Fibroblast of pulmonary artery (primary cell): ENCODE results near the gene ATXN1.
A peak's percentile ranks its signal among the peaks of the same experiment; 100 is the strongest.

Source experiments
- DNase-seq: peaks from one replicate; pipeline ENCODE4 v3.0.0-alpha.2; 2010; ENCODE audit warnings: low read depth
- H3K4me3 ChIP-seq: replicated peaks from 2 replicates; pipeline ENCODE4 v1.5.1; 2011; ENCODE audit warnings: low read depth, mild to moderate bottlenecking, control low read depth, low read length, moderate library complexity
- TF ChIP-seq, protein P1 (sequence below): IDR thresholded peaks from 2 replicates; pipeline ENCODE4 v1.5.1; 2011; ENCODE audit warnings: mild to moderate bottlenecking, control low read depth, low read length, inconsistent platforms; ENCODE audit errors: missing control alignments

Gene ATXN1

DNA sequence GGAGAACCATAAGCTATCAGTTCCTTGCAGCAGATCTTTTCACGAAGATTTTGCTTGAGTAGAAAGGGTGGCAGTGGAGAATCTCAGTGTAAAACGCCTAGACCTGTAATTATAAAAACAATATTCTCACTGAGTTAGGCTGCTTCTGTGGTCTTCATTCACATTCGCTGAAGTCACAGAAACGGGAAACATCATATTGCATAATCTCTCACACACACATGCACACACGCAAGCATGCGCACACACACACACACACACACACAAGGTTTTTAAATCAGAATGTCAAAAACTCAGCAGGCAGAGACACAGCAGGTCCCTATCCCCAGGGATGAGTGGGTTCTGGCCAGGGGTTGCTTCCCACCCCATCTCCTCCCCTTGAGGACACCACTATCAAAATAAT is 175.5 kb downstream of the ATXN1 start:
- TF ChIP-seq, protein P1, sequence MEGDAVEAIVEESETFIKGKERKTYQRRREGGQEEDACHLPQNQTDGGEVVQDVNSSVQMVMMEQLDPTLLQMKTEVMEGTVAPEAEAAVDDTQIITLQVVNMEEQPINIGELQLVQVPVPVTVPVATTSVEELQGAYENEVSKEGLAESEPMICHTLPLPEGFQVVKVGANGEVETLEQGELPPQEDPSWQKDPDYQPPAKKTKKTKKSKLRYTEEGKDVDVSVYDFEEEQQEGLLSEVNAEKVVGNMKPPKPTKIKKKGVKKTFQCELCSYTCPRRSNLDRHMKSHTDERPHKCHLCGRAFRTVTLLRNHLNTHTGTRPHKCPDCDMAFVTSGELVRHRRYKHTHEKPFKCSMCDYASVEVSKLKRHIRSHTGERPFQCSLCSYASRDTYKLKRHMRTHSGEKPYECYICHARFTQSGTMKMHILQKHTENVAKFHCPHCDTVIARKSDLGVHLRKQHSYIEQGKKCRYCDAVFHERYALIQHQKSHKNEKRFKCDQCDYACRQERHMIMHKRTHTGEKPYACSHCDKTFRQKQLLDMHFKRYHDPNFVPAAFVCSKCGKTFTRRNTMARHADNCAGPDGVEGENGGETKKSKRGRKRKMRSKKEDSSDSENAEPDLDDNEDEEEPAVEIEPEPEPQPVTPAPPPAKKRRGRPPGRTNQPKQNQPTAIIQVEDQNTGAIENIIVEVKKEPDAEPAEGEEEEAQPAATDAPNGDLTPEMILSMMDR = no peak
- peak; percentile 10 for DNase-seq
- H3K4me3 ChIP-seq = no peak overlapping the region

DNA sequence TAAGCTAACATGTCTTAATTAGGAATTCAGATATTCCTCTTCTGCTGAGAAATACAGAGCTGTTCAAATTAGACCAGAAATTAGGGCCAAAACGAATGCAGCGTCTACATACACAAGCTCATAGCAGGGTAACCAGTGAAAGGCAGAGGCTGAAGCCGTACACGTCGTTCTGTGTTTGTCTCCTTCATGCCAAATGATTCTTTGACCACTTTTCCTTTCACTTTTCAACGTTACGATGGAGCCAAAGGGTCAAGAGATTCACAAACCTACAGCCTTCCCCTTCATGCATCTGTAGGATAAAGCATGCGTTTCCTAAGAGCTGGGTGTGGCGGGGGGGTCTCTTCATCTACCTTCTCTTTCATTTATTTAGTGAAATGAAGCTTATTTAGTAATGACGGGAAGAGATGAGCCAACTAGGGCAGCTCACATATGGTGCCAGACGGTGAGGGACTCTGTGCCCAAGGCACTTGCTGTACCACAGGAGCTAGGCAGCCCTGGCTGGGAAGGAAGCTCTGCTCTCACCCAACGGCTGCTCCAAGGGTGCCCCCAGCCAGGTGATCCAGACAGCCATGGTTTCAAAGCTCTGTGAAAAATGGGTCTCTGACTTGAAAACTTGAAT is 178.0 kb downstream of the ATXN1 start:
- no peak for DNase-seq
- TF ChIP-seq, protein P1 = no peak
- H3K4me3 ChIP-seq = no peak overlapping the region

DNA sequence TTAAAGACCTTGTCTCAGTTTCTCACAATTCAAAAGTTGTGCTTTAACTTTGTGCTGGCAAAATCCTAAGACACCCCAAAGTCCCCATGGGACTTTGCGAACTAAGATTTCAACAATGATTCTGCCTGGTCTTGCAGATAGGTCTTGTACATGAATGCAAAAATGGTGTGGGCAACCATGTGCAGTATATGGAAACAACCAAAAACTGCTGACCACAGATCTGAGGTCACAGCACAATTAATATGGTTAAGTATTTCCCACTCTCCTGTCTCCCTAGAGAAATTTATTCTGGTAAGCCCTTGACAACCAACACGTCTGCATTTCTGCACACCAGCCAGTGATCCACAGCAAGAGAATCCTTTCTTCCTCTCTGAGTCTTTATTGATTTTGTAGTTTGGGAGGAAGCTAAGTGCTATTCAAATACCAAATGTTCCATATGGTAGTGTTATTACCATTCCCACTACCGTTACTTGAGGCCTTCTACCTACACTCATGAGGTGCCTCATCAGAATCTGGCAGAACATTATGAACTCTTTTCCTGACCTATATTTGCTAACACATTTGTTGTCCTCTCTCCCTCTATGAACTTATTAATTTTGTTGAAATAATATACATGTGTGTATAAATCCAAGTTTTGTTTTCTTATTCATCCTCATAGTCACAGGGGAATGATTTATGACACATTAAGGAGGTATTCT is 178.7 kb downstream of the ATXN1 start:
- TF ChIP-seq, protein P1 = no peak
- no peak overlapping the region for H3K4me3 ChIP-seq
- DNase-seq = no peak

DNA sequence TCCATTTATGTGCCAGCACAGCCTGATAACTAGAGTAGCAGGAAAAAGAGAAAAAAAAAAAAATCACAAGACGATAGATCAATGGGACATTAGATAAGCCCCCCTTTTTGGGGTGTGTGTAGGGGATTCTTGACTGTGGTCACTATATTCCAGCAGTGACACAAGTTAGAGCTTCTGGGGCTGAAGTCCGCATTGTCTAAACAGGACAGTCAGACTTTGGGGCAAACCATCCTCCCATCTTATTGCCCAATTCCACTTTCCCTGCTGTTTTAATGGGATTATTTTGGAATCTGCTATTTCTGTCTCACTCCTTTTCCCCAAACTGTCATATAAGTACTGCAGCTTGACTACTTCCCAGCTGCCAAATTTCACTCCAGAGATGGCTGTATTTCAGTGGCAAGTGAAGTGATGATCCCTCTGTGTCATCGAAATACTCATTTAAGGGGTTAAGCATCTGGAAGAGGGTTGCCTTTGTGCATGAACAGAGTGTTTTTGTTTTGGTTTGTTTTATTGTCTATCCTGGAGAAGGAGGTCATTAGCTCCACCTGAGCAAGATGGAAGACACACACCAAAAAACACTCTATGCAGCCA is 182.5 kb downstream of the ATXN1 start:
- no peak overlapping the region for H3K4me3 ChIP-seq
- no peak for DNase-seq
- TF ChIP-seq, protein P1 = no peak

DNA sequence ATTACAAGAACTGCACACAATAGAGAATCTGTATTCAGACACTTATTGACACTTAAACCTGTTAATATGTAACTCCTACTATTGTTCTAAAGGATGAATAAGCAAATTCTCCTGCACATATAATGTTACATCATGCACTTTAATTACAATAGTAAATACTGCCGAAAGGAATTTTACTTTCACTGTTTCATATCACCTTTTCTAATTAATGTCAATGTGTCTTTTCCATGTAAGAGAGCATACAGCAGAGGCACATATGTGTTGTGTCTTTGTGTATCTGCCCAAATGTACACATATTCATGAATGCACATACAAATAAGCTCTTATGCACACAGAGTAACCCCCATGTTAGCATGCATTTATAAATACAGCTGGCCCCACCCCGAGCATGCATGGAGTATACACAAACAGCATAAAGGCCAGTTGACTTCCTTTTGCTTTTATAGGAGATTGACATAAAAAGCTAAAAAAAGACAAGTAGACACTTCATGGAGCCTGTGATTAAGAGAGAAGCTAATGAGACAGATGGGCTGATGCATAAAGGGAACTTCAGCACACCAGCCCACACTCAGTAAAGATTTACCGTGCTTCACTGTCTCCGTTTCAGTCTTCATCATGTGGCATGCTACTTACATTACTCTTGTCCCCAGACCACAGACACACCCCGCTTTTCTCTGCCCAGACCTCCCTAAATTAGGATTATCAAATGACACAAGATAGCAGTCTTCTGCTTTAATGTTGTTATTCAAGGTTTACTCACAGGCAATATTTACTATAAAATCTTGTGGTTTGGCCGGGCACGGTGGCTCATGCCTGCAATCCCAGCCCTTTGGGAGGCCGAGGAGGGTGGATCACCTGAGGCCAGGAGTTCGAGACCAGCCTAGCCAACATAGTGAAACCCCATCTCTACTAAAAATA is 184.6 kb downstream of the ATXN1 start:
- no peak overlapping the region for H3K4me3 ChIP-seq
- TF ChIP-seq, protein P1 = no peak
- no peak for DNase-seq

DNA sequence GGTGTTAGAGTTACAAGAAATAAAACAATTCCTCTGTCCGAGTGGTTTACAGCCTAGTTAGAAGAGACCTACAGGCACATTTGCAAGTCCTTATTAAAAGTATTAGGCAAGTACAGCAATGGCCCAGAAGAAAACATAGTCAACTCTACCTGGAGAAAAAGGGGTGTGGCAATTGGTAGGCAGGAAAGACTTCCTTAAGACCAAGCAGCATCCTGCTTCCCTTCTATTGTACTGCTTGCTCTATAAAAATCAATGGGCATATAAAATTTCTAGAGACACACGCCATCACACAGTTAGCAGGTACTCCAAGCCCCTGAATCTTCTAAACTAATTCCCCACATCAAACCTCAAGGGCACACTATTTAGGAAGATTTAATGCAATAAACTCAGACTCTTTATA is 185.6 kb downstream of the ATXN1 start:
- no peak overlapping the region for H3K4me3 ChIP-seq
- DNase-seq = no peak
- TF ChIP-seq, protein P1 = no peak
